Left ventricle myocardium superior (tissue), 1 donor: ENCODE results near the gene MLST8. TPM values are rescaled to one million over a fixed set of nuclear protein-coding genes. Genes with fewer than 3 reads are reported as not detected.
"Not testable (repeated sequence)": the region's sequence is repeated elsewhere in the genome, so short reads cannot be mapped to it uniquely, and the experiment has no call there.

Experiments used
- ATAC-seq: fragments of 200-7000 bp; cut with Tn5 transposase; one replicate; pipeline ENCODE4 v1.9.1; 2020; ENCODE audit warnings: mild to moderate bottlenecking, moderate library complexity
- DNase-seq: peaks from one replicate; pipeline ENCODE4 v3.0.0-alpha.2; 2020
- intact Hi-C: fragments of 100-400 bp; cut with micrococcal nuclease; formaldehyde crosslinking; loops from one replicate; pipeline ENCODE4 v1.11.0; 2022
- total RNA-seq: library from RNA; stranded (reverse); fragmentation: NEBNext Ultra II Directional; extraction: Animal tissue kit (Norgen Biotek cat#: 25700); gene quantifications from one replicate; pipeline ENCODE4 v1.2.1, GENCODE V29; 2021
- donor health status: DM: no; HTN: yes; CAD: no; lungs with severe emphysema.

The MLST8 gene
- total RNA-seq, 1 donor from 2014 or later = 29.9 TPM

DNA sequence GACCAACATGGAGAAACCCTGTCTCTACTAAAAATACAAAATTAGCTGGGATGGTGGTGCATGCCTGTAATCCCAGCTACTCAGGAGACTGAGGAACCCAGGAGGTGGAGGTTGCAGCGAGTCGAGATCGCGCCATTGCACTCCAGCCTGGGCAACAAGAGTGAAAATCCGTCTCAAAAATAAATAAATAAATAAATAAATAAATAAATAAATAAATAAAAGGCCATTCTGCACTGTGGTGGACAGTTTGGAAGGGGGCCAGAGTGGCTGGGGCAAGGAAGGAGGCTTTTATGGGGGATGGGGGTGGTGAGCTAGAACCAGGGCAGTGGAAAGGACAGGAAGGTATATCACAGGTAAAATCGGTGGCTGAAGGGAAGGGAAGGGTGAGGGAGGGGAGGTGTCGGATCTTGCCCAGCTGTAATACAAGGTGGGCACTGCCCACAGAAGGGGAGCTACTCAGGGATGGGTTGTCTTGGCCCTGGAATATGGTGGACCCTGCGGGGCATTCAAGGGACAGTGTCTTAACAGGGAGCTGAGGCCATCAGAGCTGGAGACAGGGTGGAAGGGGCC, 2.0 kb upstream of the MLST8 start:
- ATAC-seq, DNase-seq, intact Hi-C loops: not testable (repeated sequence)

DNA sequence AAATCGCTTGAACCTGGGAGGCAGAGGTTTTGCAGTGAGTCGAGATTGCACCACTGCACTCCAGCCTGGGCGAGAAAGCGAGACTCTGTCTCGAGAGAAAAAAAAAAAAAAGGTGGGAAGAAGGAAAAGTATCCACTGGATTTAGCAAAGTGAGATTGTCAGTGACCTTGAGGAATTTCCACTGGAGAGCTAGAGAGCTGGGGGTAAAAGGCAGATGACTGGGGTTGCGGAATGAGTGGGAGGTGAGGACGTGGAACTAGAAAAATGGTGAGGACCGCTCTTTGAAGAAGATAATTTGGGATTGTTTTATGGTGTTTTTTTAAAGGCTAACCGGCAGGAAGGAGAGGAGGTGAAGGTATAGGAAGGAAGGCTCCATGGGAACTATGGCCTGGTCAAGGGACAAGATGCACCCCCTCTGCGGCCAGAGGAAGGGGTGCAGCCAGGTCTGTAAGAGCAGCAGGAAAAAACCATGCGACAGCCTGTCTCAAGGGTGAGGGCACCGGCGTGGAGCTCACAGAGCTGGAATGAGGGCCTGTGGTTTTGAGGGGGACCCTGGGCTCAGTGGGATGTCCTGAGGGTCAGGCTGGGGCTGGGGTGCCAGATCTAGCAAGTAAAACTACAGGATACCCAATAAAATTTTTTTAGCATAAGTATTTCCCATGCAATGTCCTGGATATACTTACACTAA, 694 bp upstream of the MLST8 start:
- no peak for DNase-seq
- intact Hi-C loops = no loop called here
- ATAC-seq = no peak

DNA sequence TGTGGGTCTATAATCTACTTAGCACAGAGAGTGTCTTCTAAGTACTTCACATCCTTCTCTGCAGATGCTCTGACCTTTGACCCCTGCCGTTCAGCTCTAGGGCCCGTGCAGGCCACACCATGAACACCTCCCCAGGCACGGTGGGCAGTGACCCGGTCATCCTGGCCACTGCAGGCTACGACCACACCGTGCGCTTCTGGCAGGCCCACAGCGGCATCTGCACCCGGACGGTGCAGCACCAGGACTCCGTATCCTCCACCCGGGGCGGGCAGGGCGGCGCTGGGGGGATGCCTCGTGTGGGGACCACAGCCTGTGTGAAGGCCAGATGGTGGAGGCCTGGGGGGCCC, 686 bp downstream of the MLST8 start:
- ATAC-seq = peak; percentile 17

DNA sequence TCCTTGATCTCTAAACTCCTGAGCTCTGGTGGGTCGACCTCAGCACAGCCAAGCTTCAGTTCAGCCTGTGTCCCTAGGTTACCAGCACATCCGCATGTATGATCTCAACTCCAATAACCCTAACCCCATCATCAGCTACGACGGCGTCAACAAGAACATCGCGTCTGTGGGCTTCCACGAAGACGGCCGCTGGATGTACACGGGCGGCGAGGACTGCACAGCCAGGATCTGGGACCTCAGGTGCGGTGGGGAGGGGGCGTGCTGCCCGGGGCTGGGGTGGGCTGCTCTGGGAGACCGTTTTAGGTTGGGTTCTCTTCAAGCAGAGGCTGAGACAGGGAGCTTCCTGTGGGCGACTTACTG, 1.1 kb downstream of the MLST8 start:
- DNase-seq = no peak

More for the DNA sequence above, 686 bp downstream of the MLST8 start:
- intact Hi-C loops = no loop called here
- peak; percentile 50 for DNase-seq

DNA sequence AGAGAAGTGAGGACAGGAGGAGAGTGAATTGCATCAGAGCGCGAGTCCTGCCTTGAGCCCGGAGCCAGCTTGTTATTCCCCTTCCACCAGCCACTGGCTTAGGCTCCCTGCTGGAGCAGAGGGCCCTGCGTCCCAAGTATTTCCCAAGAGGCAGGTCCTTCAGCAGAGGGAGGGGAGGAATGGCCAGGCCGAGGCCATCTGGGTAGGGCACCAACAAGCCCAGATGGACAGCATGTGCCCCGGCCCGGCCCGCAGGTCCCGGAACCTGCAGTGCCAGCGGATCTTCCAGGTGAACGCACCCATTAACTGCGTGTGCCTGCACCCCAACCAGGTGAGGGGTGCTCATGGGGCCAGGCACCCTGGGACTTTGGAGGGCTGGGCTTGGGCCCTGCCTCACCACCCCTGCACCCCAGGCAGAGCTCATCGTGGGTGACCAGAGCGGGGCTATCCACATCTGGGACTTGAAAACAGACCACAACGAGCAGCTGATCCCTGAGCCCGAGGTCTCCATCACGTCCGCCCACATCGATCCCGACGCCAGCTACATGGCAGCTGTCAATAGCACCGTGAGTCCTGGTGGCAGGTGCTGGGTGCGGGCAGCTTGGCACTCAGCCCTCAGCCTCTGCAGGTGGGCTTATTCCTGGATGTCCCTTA, 1.7 kb downstream of the MLST8 start:
- no peak for ATAC-seq
- DNase-seq = no peak
- intact Hi-C loops = no loop called here

More for the DNA sequence above, 1.1 kb downstream of the MLST8 start:
- ATAC-seq = no peak
- intact Hi-C loops = no loop called here

DNA sequence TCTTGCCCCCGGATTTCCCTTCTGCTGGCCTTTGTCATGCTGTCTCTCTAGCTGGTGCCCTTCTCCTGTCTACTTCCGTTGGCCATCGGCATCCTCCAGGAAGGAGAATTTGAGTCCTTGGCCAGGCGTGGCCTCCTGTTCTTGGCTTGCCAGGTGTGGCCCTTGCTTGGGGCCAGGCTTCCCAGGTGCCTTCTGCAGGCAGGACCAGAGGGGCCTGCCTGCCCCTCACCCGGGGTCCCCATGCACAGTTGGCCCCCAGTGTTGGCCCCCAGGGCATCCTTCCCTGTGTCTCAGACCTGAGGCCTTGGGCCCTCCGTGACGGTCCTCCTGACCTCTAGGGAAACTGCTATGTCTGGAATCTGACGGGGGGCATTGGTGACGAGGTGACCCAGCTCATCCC, 2.6 kb downstream of the MLST8 start:
- intact Hi-C loops = no loop called here
- ATAC-seq (no peak), DNase-seq (no peak)

DNA sequence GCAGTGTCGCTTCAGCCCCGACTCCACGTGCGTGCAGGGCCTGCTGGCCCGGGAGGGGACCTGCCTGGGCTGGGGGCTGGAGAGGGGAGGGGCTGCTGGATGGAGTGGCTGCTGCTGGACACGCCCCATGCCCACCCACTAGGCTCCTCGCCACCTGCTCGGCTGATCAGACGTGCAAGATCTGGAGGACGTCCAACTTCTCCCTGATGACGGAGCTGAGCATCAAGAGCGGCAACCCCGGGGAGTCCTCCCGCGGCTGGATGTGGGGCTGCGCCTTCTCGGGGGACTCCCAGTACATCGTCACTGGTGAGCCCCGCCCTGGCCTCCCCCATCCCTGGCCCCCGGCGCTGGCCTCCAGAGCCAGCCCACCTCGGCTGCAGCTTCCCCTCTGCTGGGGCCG, 3.1 kb downstream of the MLST8 start:
- intact Hi-C loops = no loop called here
- no peak for ATAC-seq

DNA sequence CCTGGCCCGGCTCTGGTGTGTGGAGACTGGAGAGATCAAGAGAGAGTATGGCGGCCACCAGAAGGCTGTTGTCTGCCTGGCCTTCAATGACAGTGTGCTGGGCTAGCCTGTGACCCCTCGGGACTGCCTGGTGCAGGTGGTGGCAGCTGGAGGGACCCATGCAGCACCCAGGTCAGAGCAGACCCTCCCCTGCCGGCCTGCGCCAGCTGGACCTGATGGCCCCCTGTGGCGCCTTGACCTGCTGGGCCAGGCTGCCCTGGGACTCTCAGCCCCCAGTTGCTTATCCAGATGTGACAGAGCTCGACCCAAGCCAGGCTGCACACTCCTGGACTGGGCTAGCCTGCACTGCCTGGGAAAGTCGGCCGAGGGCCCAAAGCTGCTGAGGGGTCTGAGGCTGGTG, 3.5 kb downstream of the MLST8 start:
- DNase-seq = no peak
- intact Hi-C loops = no loop called here
- ATAC-seq = no peak

More for the DNA sequence above, 3.1 kb downstream of the MLST8 start:
- DNase-seq = no peak

DNA sequence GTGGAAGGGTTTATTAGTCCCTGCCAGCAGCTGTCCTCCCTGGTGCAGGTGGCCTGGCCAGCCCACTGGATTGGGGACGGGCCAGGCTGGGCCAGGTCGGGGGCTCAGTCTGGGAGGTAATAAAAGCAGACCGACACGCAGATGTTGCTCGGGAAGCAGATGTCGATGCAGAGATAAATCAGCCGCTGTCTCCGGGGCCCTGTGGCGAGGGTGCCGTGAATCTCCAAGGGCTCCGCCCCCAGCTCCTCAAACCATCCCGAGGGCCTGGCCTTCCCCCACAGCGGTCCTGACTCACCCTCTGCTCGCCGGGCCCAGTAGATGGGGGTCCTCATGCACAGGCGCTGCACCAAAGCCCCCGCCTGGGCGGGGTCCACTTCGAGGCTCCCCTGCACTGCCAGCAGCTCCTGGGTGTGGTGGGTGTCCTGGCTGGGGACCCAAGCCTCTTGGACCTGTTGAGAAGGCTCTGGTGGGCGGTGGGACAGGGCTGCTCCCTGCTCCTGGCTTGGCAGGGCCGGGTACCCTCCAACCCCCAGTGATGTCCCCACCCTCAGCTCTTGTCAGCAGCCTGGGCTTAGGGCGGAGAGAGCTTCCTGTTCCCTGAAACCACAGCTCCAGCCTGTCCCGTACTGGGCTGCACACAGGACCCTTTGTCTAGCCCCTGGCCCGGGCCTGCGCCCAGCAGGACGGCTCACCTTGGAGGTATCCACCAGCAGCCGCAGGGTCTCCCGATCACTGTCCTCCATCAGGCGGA, 4.2 kb downstream of the MLST8 start:
- DNase-seq (no peak), ATAC-seq (no peak)
- intact Hi-C loops = no loop called here

DNA sequence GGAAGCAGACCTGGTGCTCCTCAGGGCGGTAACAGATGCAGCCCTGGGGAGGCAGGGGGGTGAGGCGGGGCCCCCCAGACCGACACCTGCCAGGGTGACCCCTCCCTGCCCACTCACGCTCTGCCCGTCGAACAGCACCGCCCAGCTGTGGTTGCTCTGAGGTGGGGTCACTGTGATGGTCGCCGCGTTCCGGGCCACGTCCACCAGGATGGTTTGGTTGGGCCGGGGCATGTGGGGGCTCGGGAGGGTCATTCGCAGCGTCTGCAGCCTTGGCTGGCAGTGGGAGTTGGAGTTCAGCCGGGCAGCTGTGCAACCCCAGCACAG, 4.7 kb downstream of the MLST8 start:
- intact Hi-C loops = no loop called here
- no peak for DNase-seq
- ATAC-seq = no peak

DNA sequence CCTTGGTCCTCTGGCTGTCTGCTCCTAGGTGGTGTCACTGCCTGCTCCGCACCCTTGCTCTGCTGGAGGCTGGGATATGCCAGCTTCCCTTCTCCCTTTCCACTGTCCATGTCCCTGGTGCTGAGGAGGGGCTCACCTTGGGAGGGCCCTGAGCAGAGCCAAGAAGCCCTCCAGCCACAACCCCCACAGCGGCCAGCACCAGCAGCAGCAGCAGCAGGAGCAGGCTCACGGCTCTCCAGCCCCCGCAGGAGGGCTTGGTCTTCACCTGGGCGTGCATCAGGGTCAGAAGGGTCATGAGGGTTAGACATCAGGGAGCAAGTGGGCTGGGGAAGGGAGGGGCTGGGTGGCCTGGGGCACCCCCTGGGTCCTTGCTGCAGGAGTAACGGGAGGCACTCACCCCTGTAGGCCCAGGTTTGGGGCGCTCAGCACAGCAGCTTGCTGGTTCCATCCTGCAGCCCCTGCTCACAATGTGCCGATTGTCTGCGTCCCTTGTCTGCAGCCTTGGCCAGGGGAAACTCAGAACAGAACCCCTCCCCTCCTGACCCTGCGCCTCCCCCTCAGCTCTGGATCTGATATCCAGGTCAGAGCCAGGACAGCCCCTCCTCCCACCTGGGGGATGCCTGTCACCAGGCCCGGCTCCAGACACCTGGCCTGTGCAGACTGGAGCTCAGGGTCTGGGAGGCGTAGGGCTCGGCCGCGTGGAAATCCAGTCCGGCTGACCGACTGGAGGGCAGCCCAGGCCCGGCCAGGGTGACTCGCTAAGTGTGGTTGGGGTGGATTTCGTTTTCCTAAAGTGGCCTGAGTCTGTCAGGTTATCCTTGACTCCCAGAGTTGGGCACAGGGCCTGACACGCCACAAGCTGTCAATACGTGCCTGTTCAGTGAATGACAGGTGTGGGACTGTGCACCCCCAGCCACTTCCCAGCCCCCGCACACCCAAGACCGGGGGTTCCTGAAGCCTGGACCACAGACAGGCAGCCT, 5.4 kb downstream of the MLST8 start, which contains the start of gene BRICD5:
Gene BRICD5 (minus strand): TSS at position 478 of the 980 bp plus-strand sequence. CDS start 30 bp downstream, at position 448.
- ATAC-seq (no peak), DNase-seq (no peak)
- intact Hi-C loops = no loop called here

DNA sequence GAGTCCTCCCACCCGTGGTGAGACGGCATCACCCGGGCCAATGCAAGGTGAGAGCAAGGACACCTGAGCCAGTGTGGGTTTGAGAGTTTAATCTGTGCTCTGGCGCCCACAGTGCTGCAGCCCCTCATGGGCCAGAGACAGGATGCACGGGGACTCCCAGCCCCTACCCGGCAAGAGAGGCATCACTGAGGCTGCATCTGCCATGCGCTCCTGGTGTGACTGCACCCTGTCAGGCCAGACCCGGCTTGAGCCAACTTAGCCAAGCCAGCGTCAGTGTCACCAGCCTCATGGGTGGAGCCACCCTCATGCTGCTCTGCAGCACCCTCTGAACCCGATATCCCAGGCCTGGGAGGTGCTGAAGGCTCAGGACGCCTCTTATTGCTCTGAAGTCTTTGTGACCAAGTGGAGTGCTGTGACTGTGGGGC, 6.7 kb downstream of the MLST8 start:
- peak; percentile 0 for ATAC-seq
- no peak for DNase-seq
- intact Hi-C loops = no loop called here

DNA sequence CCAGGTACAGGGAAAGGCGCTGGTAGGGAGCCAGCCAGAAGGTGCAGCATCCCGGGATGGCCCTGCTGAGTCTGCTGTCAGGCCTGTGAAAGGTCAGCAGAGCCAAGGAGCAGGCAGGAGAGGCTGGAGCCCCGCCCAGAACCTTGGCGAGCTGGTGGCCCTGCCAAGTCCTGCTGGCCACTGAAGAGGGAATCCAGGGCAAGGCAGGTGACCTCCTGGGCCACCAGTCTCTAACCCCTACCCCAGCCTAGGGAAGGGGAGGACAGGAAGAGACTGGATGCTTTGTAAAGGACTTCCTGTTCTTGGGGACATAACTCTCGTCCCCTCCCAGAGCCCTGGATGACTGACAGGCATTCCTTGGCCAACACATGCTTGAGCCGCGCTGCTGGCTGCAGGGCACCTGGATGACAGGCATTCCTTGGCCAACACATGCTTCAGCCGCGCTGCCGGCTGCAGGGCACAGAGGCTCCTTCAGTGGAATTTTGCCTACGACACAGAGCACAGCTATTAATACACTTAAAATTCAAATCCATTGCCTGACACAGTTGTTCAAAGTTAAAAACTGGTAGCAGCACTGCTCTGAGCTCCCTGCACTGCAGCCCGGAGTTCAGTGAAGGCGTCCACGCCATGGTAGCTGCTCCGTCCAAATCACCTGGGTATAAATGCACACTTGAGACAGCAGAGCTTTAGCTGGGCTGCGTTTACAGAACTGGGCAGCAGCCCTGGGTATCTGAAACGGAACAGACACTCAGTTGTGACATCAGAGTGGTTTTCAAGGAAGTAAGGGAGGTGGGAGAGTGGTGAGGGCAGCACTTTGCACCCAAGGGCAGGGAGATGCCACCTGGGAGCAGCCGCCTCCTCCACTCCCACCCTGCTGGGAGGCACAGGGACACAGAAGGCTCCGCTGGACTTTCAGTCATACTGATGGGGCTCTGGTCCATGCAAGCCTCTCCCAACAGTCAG, 7.4 kb downstream of the MLST8 start:
- DNase-seq = peak; percentile 83

DNA sequence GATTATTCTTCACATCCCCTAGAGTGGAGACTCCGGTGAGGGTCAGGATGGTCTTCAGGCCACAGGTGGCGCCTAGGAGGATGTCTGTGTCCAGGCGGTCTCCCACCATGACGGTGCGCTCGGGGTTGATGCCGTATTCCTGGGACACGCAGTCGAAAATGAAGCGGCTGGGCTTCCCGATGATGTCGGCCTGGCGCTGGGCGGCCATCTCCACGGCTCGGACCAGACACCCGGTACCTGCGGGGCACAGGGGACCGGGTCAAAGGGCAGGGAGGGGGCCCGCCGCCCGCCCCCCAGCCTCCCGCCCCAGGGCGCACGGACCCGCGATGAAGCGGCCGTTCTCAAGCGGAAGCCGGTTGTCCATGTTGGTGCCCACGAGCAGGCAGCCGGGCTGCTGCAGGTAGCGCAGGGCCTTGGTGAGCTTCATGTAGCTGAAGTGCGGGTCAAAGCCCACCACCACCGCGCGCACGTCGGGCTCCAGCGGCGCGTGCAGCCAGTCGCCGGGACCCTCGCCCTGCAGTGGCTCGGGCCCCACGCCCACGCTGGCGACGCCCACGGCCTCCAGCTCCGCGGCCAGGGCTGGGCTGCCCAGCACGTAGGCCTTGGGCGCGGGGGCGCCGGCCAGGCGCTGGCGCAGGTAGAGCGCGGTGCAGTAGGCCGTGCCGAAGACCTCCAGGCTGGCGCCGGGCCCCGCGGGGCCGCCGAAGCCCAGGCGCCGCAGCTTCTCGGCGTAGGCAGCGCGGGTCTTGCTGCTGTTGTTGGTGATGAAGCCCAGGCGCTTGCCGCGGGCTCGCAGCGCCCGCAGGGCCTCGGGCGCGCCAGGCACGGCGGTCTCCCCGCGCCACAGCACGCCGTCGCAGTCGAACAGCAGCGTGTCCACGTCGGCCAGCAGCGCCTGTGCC, 8.8 kb downstream of the MLST8 start:
- intact Hi-C loops = no loop called here
- ATAC-seq = no peak
- no peak for DNase-seq

More for the DNA sequence above, 7.4 kb downstream of the MLST8 start:
- ATAC-seq = peak; percentile 50
- intact Hi-C loops = no loop called here

DNA sequence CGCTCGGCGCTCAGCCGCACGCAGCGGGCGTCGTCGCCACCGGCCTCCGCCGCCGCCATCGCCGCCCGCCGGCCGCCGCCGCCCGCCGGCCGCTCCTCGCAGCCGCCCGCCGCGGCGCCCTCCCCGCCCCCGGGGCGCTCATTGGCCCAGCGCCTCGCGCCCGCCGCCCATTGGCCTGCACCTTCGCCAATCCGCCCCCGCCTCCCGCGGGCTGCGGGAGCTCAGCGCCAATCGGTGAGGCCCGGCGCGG, 9.4 kb downstream of the MLST8 start, which contains the start of gene PGP:
Gene PGP (minus strand): TSS at position 122 of the 250 bp plus-strand sequence. CDS start 63 bp downstream, at position 59.
- intact Hi-C loops = no loop called here
- DNase-seq (no peak), ATAC-seq (peak; percentile 84)

DNA sequence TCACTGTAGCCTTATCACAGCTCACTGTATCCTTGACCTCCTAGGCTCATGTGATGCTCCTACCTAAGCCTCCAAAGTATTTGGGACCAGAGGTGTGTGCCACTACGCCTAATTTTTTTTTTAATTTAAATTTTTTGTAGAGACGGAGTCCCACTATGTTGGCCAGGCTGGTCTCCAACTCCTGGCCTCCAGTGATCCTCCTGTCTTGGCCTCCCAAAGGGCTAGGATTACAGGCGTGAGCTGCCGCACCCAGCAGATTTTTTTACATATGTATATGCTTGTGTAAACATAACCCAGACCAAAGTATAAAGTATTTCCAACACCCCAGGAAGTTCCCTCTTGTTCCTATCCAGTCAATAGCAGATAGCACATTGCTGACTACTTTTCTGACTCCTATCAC, 11.1 kb downstream of the MLST8 start:
- DNase-seq = no peak
- ATAC-seq = no peak
- intact Hi-C loops = no loop called here
